Liver (tissue), 9 donors: ENCODE results near the gene DNMBP. TPM values are rescaled to one million over a fixed set of nuclear protein-coding genes. Genes with fewer than 3 reads are reported as not detected.
"Not testable (repeated sequence)": the region's sequence is repeated elsewhere in the genome, so short reads cannot be mapped to it uniquely, and the experiment has no call there.

Source experiments
- DNase-seq: peaks from one replicate; pipeline ENCODE4 v3.0.0-alpha.2; 2017; ENCODE audit warnings: low spot score
- H3K27ac ChIP-seq, 2 donors: one replicate each; pipeline ENCODE4 v1.7.0; 2013; ENCODE audit warnings: inconsistent platforms in 2 of 2, low read length in 2 of 2, control low read depth in 1 of 2, low read depth in 1 of 2, mild to moderate bottlenecking in 1 of 2
- H3K27me3 ChIP-seq, 4 donors: one replicate each; pipeline versions ENCODE4 v1.6.1 to v1.7.0; 2013; ENCODE audit warnings: low read length in 3 of 4, inconsistent platforms in 1 of 4, mild to moderate bottlenecking in 1 of 4, moderate library complexity in 1 of 4; ENCODE audit not compliant: control insufficient read depth in 4 of 4, insufficient read depth in 4 of 4
- H3K36me3 ChIP-seq, 4 donors: one replicate each; pipeline versions ENCODE4 v1.6.1 to v1.7.0; 2013; ENCODE audit warnings: low read length in 3 of 4, mild to moderate bottlenecking in 3 of 4, low read depth in 1 of 4, moderate library complexity in 1 of 4; ENCODE audit not compliant: control insufficient read depth in 4 of 4, insufficient read depth in 3 of 4
- H3K4me1 ChIP-seq, 4 donors: one replicate each; pipeline versions ENCODE4 v1.6.1 to v1.7.0; 2013; ENCODE audit warnings: low read length in 3 of 4, mild to moderate bottlenecking in 3 of 4, moderate library complexity in 1 of 4; ENCODE audit not compliant: control insufficient read depth in 4 of 4, insufficient read depth in 4 of 4
- H3K4me3 ChIP-seq, 3 donors: one replicate each; pipeline versions ENCODE4 v1.6.1 to v1.7.0; 2013; ENCODE audit warnings: low read length in 3 of 3, control low read depth in 1 of 3, low read depth in 1 of 3, mild to moderate bottlenecking in 1 of 3
- H3K9ac ChIP-seq, 2 donors: one replicate each; pipeline ENCODE4 v1.7.0; 2013; ENCODE audit warnings: low read length in 2 of 2, mild to moderate bottlenecking in 2 of 2, moderate library complexity in 2 of 2, control low read depth in 1 of 2, low read depth in 1 of 2
- H3K9me3 ChIP-seq, 4 donors: one replicate each; pipeline versions ENCODE4 v1.6.1 to v1.7.0; 2013; ENCODE audit warnings: low read length in 3 of 4; ENCODE audit not compliant: control insufficient read depth in 4 of 4
- ATF3 ChIP-seq: IDR thresholded peaks from 2 replicates; pipeline ENCODE4 v1.6.1; 2016; ENCODE audit warnings: antibody characterized with exemption
- CTCF ChIP-seq: fragments of 150-350 bp; IDR thresholded peaks from 2 replicates; pipeline ENCODE4 v1.5.1; 2017; ENCODE audit warnings: improper control_type of control experiment, low read depth, low read length; ENCODE audit not compliant: missing input control
- EGR1 ChIP-seq, 2 donors: IDR thresholded peaks; 2 replicates each; pipeline ENCODE4 v1.6.1; 2016 to 2018; ENCODE audit warnings: antibody characterized with exemption in 2 of 2, low read depth in 2 of 2
- FOXA1 ChIP-seq: IDR thresholded peaks from 2 replicates; pipeline ENCODE4 v1.6.1; 2016; ENCODE audit warnings: antibody characterized with exemption
- FOXA2 ChIP-seq: IDR thresholded peaks from 2 replicates; pipeline ENCODE4 v1.6.1; 2016; ENCODE audit warnings: antibody characterized with exemption
- HNF4A ChIP-seq, 2 donors: conservative IDR thresholded peaks; 2 replicates each; pipeline ENCODE4 v1.6.1; 2016; ENCODE audit warnings: antibody characterized with exemption in 2 of 2, mild to moderate bottlenecking in 2 of 2
- HNF4G ChIP-seq: IDR thresholded peaks from 2 replicates; pipeline ENCODE4 v1.6.1; 2016; ENCODE audit warnings: antibody characterized with exemption
- JUND ChIP-seq, 2 donors: IDR thresholded peaks; 2 replicates each; pipeline ENCODE4 v1.6.1; 2016; ENCODE audit warnings: antibody characterized with exemption in 2 of 2
- NR2F2 ChIP-seq: IDR thresholded peaks from 2 replicates; pipeline ENCODE4 v1.6.1; 2016; ENCODE audit warnings: antibody characterized with exemption
- RAD21 ChIP-seq, 2 donors: IDR thresholded peaks; 2 replicates each; pipeline ENCODE4 v1.6.1; 2016; ENCODE audit warnings: antibody characterized with exemption in 2 of 2, mild to moderate bottlenecking in 2 of 2
- REST ChIP-seq: IDR thresholded peaks from 2 replicates; pipeline ENCODE4 v1.6.1; 2016; ENCODE audit warnings: antibody characterized with exemption, mild to moderate bottlenecking
- RXRA ChIP-seq, 2 donors: IDR thresholded peaks; 2 replicates each; pipeline ENCODE4 v1.6.1; 2017 to 2018; ENCODE audit warnings: antibody characterized with exemption in 2 of 2, mild to moderate bottlenecking in 1 of 2
- SP1 ChIP-seq: IDR thresholded peaks from 2 replicates; pipeline ENCODE4 v1.6.1; 2018; ENCODE audit warnings: antibody characterized with exemption, mild to moderate bottlenecking
- YY1 ChIP-seq: IDR thresholded peaks from 2 replicates; pipeline ENCODE4 v1.6.1; 2016; ENCODE audit warnings: antibody characterized with exemption, mild to moderate bottlenecking
- ZBTB33 ChIP-seq: IDR thresholded peaks from 2 replicates; pipeline ENCODE4 v1.6.1; 2016; ENCODE audit warnings: antibody characterized with exemption
- WGBS: extraction: QIAGEN DNeasy Blood & Tissue Kit; methylation state at CpG from one replicate; pipeline ENCODE4 v1.1.7; 2013; 5-methylcytosine and 5-hydroxymethylcytosine counted together
- polyA plus RNA-seq, 2 donors: library from polyadenylated mRNA; stranded (reverse) in 1 of 2; unstranded in 1 of 2; fragments of 200-250 nt in 1 of 2; fragments of >200 nt in 1 of 2; fragmentation: Nextera tagmentation in 1 of 2; extraction: Ambion mirVana in 1 of 2; gene quantifications; one replicate each; pipeline versions ENCODE4 v1.2.1 to v1.2.3, GENCODE V29; 2013 to 2015
- total RNA-seq, 2 donors: library from RNA; depleted of rRNA; stranded (reverse); fragments of >200 nt; gene quantifications; one replicate each; pipeline ENCODE4 v1.2.3, GENCODE V29; 2014
- donor health status: healthy.
- donor health status: healthy.
- donor health status: healthy.
- donor health status: healthy.
- donor health status: healthy.

DNMBP gene
- total and polyA plus RNA-seq, 4 donors, result 3.8 to 12.6 (median 5.3) TPM

DNA sequence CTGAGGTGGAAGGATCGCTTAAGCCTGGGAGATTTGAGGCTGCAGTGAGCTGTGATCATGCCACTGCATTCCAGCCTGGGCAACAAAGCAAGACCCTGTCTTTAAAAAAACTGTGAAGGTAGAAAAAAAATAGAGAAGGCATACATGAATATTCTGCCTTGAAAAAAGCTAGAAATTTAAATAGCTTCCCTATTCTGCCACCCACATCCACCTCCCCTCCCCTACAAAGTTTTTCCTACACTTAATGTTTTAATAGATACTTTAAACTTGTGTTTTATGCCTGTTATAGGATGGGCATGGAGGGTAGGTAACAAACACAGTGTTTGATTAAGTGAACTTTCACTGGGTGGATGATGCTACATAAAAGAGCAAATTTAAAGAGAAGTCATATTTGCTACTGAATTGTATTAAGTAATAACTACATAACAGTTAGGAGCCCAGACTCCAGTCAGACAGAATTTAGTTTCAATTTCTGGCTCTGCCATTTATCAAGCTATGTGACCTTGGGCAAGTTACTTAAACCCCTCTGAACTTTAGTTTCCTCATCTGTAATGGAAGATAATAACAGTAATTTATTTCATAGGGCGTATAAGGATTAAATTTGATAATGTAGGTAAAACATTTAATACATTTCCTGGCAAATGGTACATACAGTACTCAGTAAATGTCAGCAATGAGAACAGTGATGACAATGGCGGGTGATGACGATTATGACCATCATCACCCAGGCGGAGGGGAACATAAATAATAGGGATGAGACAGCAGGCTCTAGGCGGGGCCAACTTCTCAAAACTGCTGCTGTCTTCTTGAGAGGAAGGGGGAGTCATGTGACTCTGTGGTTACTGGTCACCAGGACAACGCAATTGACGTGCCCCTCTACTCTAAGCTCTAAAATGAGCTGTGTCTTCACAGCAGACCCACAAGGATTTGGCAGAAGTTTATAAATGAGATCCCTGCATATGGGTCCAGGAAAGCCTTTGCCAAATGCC lies 15.8 kb downstream of the DNMBP start:
- TF ChIP-seq JUND (IDR thresholded peaks at IDR 0.05), result no peak
- no peak for TF ChIP-seq ZBTB33
- TF ChIP-seq RAD21 (IDR thresholded peaks at IDR 0.05), result no peak
- no peak for TF ChIP-seq HNF4G
- peak; percentile 68 for TF ChIP-seq NR2F2
- TF ChIP-seq HNF4A (conservative IDR thresholded peaks at IDR 0.05), result no peak
- TF ChIP-seq YY1, result no peak
- TF ChIP-seq RXRA (IDR thresholded peaks at IDR 0.05), result no peak
- TF ChIP-seq FOXA2, result no peak
- TF ChIP-seq REST, result no peak
- TF ChIP-seq FOXA1, result no peak
- TF ChIP-seq EGR1 (IDR thresholded peaks at IDR 0.05; ENCODE audit: low read depth in 2 of 2), result no peak
- TF ChIP-seq CTCF, result no peak
- no peak for TF ChIP-seq ATF3
- TF ChIP-seq SP1, result peak; percentile 35
- Histone ChIP-seq H3K4me1 (peaks cover 0 to 11% (median 4%) of the 10 kb centered on the region in 4 donors), H3K9me3 (no peaks in the 10 kb centered on the region), H3K36me3 (no peaks in the 10 kb centered on the region), H3K27ac (peak overlapping the region in 1 of 2 donors; percentile 35), H3K27me3 (no peaks in the 10 kb centered on the region), H3K9ac (no peak overlapping the region), H3K4me3 (no peak overlapping the region)
- whole genome bisulfite sequencing, result 76% methylated on average over 8 of the region's 8 CpGs
- no peak for DNase-seq

GRCh38 chr10:99985637-99986036 lies 24.1 kb downstream of the DNMBP start:
- DNase-seq, H3K27ac ChIP-seq, H3K4me3 ChIP-seq, H3K9ac ChIP-seq, H3K9me3 ChIP-seq, H3K36me3 ChIP-seq, H3K27me3 ChIP-seq: not testable (repeated sequence)
- WGBS, result 97% methylated on average over 5 of the region's 5 CpGs
- H3K4me1 ChIP-seq, result peaks cover 1 to 43% (median 28%) of the 10 kb centered on the region in 4 donors
